Measurements from ENCODE around the gene PLK5.
A peak's percentile ranks its signal among the peaks of the same experiment; 100 is the strongest.
"Not testable (repeated sequence)": the region's sequence is repeated elsewhere in the genome, so short reads cannot be mapped to it uniquely, and the experiment has no call there.

The PLK5 gene

GRCh38 chr19:1523412-1524286 is at the start of gene PLK5:
Gene PLK5, plus strand, starts transcription at chr19:1524077. Its CDS starts 2,920 bp downstream, at chr19:1526997.
- no peak for DNase-seq (ENCODE audit: low spot score)

- DNase-seq (ENCODE audit: low spot score): no peak
Observed at GRCh38 chr19:1474765-1475351, 49.0 kb upstream of the PLK5 start.

GRCh38 chr19:1475751-1476437 is 48.0 kb upstream of the PLK5 start:
- no peak for DNase-seq (ENCODE audit: low spot score)

- DNase-seq (ENCODE audit: low spot score): not testable (repeated sequence)
Observed at GRCh38 chr19:1477056-1477455, 46.8 kb upstream of the PLK5 start.

GRCh38 chr19:1478934-1479707 is 44.8 kb upstream of the PLK5 start, which contains the start of gene C19orf25:
Gene C19orf25, minus strand, starts transcription at chr19:1479215. Its CDS starts 312 bp downstream, at chr19:1478903.
- peak; percentile 97 for DNase-seq (ENCODE audit: low spot score)

GRCh38 chr19:1481224-1481892 is 42.5 kb upstream of the PLK5 start:
- DNase-seq (ENCODE audit: low spot score): no peak

- no peak for DNase-seq (ENCODE audit: low spot score)
Observed at GRCh38 chr19:1481893-1482360, 42.0 kb upstream of the PLK5 start.

GRCh38 chr19:1482361-1483130 is 41.3 kb upstream of the PLK5 start:
- DNase-seq (ENCODE audit: low spot score): no peak

GRCh38 chr19:1483131-1483978 is 40.5 kb upstream of the PLK5 start:
- DNase-seq (ENCODE audit: low spot score): no peak

GRCh38 chr19:1483979-1484428 is 39.9 kb upstream of the PLK5 start:
- DNase-seq (ENCODE audit: low spot score): no peak

GRCh38 chr19:1486720-1487575 is 36.9 kb upstream of the PLK5 start:
- no peak for DNase-seq (ENCODE audit: low spot score)

GRCh38 chr19:1487576-1488281 is 36.1 kb upstream of the PLK5 start:
- DNase-seq (ENCODE audit: low spot score): no peak

GRCh38 chr19:1488282-1488601 is 35.6 kb upstream of the PLK5 start:
- no peak for DNase-seq (ENCODE audit: low spot score)

GRCh38 chr19:1489463-1490310 is 34.2 kb upstream of the PLK5 start:
- no peak for DNase-seq (ENCODE audit: low spot score)

GRCh38 chr19:1490311-1491113 is 33.4 kb upstream of the PLK5 start, which contains the start of gene PCSK4:
Gene PCSK4, minus strand, starts transcription at chr19:1490350. Its CDS starts 4 bp downstream, at chr19:1490346.
- DNase-seq (ENCODE audit: low spot score): peak; percentile 99
